ENCODE data around the gene CENPW. TPM values are rescaled to one million over a fixed set of nuclear protein-coding genes. Genes with fewer than 3 reads are reported as not detected.
A peak's percentile ranks its signal among the peaks of the same experiment; 100 is the strongest.

The CENPW gene
- 1 to 10 TPM in 2 of 4 donors, not detected in 2; 2.5 to 2.9 TPM for total RNA-seq

DNA sequence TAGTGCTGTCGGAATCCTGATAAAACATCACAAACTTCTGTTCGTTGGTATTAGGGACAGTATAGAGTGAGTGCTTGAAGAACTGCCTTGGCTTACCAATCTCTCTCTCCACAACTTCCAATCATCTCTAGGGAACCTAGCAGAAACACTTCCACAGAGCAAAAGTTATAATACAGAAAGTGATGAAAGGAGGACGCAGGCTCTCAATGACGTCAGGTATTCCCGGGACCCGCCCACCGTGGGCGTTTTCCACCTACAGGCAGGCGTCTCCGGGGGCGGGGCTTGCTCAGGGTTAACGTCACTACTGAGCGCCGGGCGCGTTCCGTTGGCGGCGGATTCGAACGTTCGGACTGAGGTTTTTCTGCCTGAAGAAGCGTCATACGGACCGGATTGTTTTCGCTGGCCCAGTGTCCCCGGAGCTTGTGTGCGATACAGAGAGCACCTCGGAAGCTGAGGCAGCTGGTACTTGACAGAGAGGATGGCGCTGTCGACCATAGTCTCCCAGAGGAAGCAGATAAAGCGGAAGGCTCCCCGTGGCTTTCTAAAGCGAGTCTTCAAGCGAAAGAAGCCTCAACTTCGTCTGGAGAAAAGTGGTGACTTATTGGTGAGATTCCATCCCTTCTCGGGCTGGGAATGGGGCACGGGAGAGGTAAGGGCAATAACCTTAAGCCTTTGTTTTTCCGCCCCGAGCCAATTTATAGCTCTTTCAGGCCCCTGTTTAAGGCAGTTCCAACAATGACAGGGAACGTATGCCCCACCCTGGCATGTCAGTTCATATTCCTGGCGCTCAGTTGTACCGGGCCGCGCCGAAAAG, at the start of gene CENPW:
TSS of gene CENPW (plus strand) at position 320 of the 814 bp plus-strand sequence. CDS start at position 479, 159 bp downstream.
- ATAC-seq (ENCODE audit: low FRiP score) = peak; percentile 85
- TF ChIP-seq, protein P1, sequence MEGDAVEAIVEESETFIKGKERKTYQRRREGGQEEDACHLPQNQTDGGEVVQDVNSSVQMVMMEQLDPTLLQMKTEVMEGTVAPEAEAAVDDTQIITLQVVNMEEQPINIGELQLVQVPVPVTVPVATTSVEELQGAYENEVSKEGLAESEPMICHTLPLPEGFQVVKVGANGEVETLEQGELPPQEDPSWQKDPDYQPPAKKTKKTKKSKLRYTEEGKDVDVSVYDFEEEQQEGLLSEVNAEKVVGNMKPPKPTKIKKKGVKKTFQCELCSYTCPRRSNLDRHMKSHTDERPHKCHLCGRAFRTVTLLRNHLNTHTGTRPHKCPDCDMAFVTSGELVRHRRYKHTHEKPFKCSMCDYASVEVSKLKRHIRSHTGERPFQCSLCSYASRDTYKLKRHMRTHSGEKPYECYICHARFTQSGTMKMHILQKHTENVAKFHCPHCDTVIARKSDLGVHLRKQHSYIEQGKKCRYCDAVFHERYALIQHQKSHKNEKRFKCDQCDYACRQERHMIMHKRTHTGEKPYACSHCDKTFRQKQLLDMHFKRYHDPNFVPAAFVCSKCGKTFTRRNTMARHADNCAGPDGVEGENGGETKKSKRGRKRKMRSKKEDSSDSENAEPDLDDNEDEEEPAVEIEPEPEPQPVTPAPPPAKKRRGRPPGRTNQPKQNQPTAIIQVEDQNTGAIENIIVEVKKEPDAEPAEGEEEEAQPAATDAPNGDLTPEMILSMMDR (IDR thresholded peaks at IDR 0.05) = no peak
- DNase-seq (ENCODE audit: low spot score) = peak; percentile 87

GRCh38 chr6:126293891-126294524, 45.9 kb upstream of the CENPW start:
- TF ChIP-seq, protein P1 (IDR thresholded peaks at IDR 0.05) = no peak
- no peak for DNase-seq (ENCODE audit: low spot score)
- ATAC-seq (ENCODE audit: low FRiP score) = no peak

GRCh38 chr6:126300126-126300525, 39.8 kb upstream of the CENPW start:
- DNase-seq (ENCODE audit: low spot score) = no peak
- TF ChIP-seq, protein P1 (IDR thresholded peaks at IDR 0.05) = no peak
- no peak for ATAC-seq (ENCODE audit: low FRiP score)

- ATAC-seq (ENCODE audit: low FRiP score) (no peak), DNase-seq (ENCODE audit: low spot score) (no peak)
- TF ChIP-seq, protein P1 (IDR thresholded peaks at IDR 0.05) = no peak
Measured at GRCh38 chr6:126300735-126301134, 39.2 kb upstream of the CENPW start.

DNA sequence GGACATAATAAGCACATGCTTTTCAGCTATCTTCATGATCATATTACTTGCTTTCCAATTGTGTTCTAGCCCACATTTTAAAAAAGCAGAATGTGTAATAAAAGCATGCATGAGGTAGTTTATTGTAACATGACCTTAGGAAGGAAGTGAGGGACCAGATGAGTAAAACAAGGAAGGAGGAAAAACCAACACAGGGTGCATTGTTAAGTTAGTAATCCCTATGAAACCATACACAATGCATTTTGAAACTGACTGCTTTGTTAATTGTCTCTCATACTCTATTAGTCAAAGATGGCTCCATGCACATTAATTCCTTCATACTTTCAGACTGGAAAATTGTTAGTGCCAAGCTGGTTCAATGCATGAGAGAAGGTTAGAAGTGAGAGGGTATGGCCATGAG, 37.7 kb upstream of the CENPW start:
- DNase-seq (ENCODE audit: low spot score) = no peak
- ATAC-seq (ENCODE audit: low FRiP score) = no peak
- TF ChIP-seq, protein P1 (IDR thresholded peaks at IDR 0.05) = no peak

DNA sequence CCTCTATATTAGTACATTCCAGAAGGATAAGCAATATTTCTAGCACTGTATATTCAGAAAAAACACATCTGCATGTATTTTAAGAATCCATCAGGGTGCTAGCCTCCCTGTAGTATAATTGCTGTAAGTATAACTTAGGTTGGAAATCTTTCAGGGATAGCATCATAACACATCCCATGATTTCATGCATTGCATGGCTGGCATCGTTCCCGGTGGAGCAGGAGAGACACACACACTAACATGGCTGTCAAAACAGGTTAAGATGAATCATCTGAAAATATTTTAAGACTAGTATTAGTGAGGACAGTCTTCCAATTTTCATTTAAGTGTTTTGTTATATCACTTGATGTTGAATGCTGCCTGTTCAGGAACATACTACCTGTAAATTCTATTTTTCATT, 32.1 kb upstream of the CENPW start:
- TF ChIP-seq, protein P1 (IDR thresholded peaks at IDR 0.05) = no peak
- DNase-seq (ENCODE audit: low spot score) (peak; percentile 23), ATAC-seq (ENCODE audit: low FRiP score) (peak; percentile 48)

Measured in omental fat pad (tissue), 4 donors.